ENCODE data around the gene ACOXL.

The ACOXL gene

GRCh38 chr2:110794951-110795350 is 62.6 kb downstream of the ACOXL start:
- no peak for DNase-seq (ENCODE audit: low read depth)

- DNase-seq (ENCODE audit: low read depth), result no peak
Observed at GRCh38 chr2:110796716-110797301, 64.4 kb downstream of the ACOXL start.

- DNase-seq (ENCODE audit: low read depth), result no peak
Observed at GRCh38 chr2:110799376-110799775, 67.0 kb downstream of the ACOXL start.

GRCh38 chr2:110800611-110801402 is 68.4 kb downstream of the ACOXL start:
- no peak for DNase-seq (ENCODE audit: low read depth)

- no peak for DNase-seq (ENCODE audit: low read depth)
Observed at GRCh38 chr2:110802208-110802932, 70.0 kb downstream of the ACOXL start.

- no peak for DNase-seq (ENCODE audit: low read depth)
Observed at GRCh38 chr2:110804433-110804832, 72.1 kb downstream of the ACOXL start.

- DNase-seq (ENCODE audit: low read depth), result peak; percentile 12
Observed at GRCh38 chr2:110804915-110805314, 72.5 kb downstream of the ACOXL start.

GRCh38 chr2:110805894-110806452 is 73.6 kb downstream of the ACOXL start:
- DNase-seq (ENCODE audit: low read depth), result no peak

- DNase-seq (ENCODE audit: low read depth), result no peak
Observed at GRCh38 chr2:110807522-110807921, 75.1 kb downstream of the ACOXL start.

GRCh38 chr2:110810404-110810803 is 78.0 kb downstream of the ACOXL start:
- DNase-seq (ENCODE audit: low read depth), result no peak

GRCh38 chr2:110812726-110813645 is 80.6 kb downstream of the ACOXL start:
- no peak for DNase-seq (ENCODE audit: low read depth)

GRCh38 chr2:110813896-110814295 is 81.5 kb downstream of the ACOXL start:
- DNase-seq (ENCODE audit: low read depth), result no peak

- DNase-seq (ENCODE audit: low read depth), result no peak
Observed at GRCh38 chr2:110815938-110816337, 83.6 kb downstream of the ACOXL start.

- no peak for DNase-seq (ENCODE audit: low read depth)
Observed at GRCh38 chr2:110816404-110817365, 84.3 kb downstream of the ACOXL start.

GRCh38 chr2:110818767-110819481 is 86.6 kb downstream of the ACOXL start:
- DNase-seq (ENCODE audit: low read depth), result no peak

GRCh38 chr2:110819711-110820110 is 87.3 kb downstream of the ACOXL start:
- DNase-seq (ENCODE audit: low read depth), result no peak

- DNase-seq (ENCODE audit: low read depth), result no peak
Observed at GRCh38 chr2:110820128-110820527, 87.8 kb downstream of the ACOXL start.

GRCh38 chr2:110823165-110823564 is 90.8 kb downstream of the ACOXL start:
- DNase-seq (ENCODE audit: low read depth), result no peak

- DNase-seq (ENCODE audit: low read depth), result no peak
Observed at GRCh38 chr2:110827511-110827910, 95.1 kb downstream of the ACOXL start.

GRCh38 chr2:110828330-110828729 is 96.0 kb downstream of the ACOXL start:
- DNase-seq (ENCODE audit: low read depth), result no peak

All from stimulated activated CD8-positive, alpha-beta memory T cell treated with anti-CD3 and anti-CD28 coated beads, Interleukin-15, amount 100 ng/mL, for 1 hour (primary cell).